ENCODE measurements around the gene CDK1.
"Not testable (repeated sequence)": the region's sequence is repeated elsewhere in the genome, so short reads cannot be mapped to it uniquely, and the experiment has no call there.

Gene CDK1

DNA sequence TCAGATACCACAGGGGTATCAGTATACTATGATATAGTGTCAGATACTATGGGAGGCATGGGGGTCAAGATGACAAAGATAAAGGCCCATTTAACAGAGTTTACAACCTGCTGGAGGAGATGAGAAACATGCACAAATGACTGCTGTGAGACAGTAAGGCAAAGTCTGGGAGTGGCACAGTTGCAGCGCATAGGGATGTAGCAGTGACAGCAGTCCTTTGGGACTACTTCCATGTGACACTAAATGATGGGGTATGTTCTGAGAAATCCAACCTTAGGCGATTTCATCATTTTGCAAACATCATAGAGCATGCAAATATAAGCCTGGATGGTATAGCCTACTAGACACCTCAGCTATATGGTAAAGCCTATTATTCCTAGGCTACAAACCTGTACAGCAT, 56.8 kb downstream of the CDK1 start:
- Histone ChIP-seq H3K9me3 (ENCODE audit: insufficient read depth, low read length) (no peaks in the 10 kb centered on the region), H3K4me3 (ENCODE audit: low read length) (no peak overlapping the region), H2AFZ (ENCODE audit: low read depth, low read length) (no peak overlapping the region), H3K27me3 (ENCODE audit: low read depth, low read length) (no peaks in the 10 kb centered on the region), H3K27ac (ENCODE audit: low read length) (no peak overlapping the region), H3K36me3 (replicated peaks; ENCODE audit: low read depth, low read length) (no peaks in the 10 kb centered on the region), H3K79me2 (ENCODE audit: low read length) (no peaks in the 10 kb centered on the region), H4K20me1 (ENCODE audit: insufficient read depth, low read length) (no peaks in the 10 kb centered on the region), H3K4me2 (ENCODE audit: low read length) (no peak overlapping the region), H3K4me1 (ENCODE audit: low read length) (no peaks in the 10 kb centered on the region), H3K9ac (ENCODE audit: low read length) (no peak overlapping the region)
- TF ChIP-seq, protein P1, sequence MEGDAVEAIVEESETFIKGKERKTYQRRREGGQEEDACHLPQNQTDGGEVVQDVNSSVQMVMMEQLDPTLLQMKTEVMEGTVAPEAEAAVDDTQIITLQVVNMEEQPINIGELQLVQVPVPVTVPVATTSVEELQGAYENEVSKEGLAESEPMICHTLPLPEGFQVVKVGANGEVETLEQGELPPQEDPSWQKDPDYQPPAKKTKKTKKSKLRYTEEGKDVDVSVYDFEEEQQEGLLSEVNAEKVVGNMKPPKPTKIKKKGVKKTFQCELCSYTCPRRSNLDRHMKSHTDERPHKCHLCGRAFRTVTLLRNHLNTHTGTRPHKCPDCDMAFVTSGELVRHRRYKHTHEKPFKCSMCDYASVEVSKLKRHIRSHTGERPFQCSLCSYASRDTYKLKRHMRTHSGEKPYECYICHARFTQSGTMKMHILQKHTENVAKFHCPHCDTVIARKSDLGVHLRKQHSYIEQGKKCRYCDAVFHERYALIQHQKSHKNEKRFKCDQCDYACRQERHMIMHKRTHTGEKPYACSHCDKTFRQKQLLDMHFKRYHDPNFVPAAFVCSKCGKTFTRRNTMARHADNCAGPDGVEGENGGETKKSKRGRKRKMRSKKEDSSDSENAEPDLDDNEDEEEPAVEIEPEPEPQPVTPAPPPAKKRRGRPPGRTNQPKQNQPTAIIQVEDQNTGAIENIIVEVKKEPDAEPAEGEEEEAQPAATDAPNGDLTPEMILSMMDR (IDR thresholded peaks at IDR 0.05; ENCODE audit: low read depth, low read length), result no peak
- no peak for TF ChIP-seq EZH2phosphoT487 (IDR thresholded peaks at IDR 0.05; ENCODE audit: low read depth)

DNA sequence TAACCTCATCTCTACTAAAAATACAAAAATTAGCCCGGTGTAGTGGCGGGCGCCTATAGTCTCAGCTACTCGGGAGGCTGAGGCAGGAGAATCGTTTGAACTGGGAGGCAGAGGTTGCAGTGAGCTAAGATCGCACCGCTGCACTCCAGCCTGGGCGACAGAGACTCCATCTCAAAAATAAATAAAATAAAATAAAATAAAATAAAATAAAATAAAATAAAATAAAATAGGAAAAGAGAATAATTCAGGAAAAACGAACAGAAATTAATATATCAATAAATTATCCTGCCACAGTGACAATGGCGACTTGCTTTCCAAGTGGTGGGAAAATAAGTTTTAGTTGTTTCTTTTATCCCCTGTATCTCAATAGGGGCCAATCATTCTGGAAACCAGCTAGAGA, 62.9 kb downstream of the CDK1 start:
- H3K36me3 ChIP-seq (replicated peaks; ENCODE audit: low read depth, low read length); H3K27ac ChIP-seq (ENCODE audit: low read length); H3K4me1 ChIP-seq (ENCODE audit: low read length); H3K4me2 ChIP-seq (ENCODE audit: low read length); H3K79me2 ChIP-seq (ENCODE audit: low read length); H3K9me3 ChIP-seq (ENCODE audit: insufficient read depth, low read length); H3K27me3 ChIP-seq (ENCODE audit: low read depth, low read length); H3K9ac ChIP-seq (ENCODE audit: low read length); H4K20me1 ChIP-seq (ENCODE audit: insufficient read depth, low read length); H3K4me3 ChIP-seq (ENCODE audit: low read length); H2AFZ ChIP-seq (ENCODE audit: low read depth, low read length): not testable (repeated sequence)

DNA sequence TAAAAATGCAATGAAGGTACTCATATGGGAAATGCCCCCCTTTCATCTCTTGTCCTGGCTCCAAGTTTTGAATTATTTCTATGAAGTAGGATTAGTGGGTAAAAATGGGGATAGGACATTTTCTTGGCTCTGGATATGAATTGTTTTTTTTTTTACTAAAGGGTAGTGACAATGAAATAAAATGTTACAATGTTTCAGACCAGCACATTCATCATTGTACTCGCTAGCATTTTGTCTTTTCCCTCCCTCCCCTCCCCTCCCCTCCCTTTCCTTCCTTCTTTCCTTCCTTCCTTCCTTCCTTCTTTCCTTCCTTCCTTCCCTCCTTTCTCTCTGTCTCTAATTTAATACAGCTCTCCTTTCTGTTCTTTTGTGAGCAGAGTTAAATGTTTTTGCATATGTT, 64.4 kb downstream of the CDK1 start:
- Histone ChIP-seq H3K36me3 (replicated peaks; ENCODE audit: low read depth, low read length) (no peaks in the 10 kb centered on the region), H2AFZ (ENCODE audit: low read depth, low read length) (no peak overlapping the region), H3K4me1 (ENCODE audit: low read length) (no peaks in the 10 kb centered on the region), H3K9ac (ENCODE audit: low read length) (no peak overlapping the region), H3K79me2 (ENCODE audit: low read length) (no peaks in the 10 kb centered on the region), H3K27ac (ENCODE audit: low read length) (no peak overlapping the region), H3K4me2 (ENCODE audit: low read length) (no peak overlapping the region), H3K4me3 (ENCODE audit: low read length) (no peak overlapping the region), H3K9me3 (ENCODE audit: insufficient read depth, low read length) (no peaks in the 10 kb centered on the region), H4K20me1 (ENCODE audit: insufficient read depth, low read length) (no peaks in the 10 kb centered on the region), H3K27me3 (ENCODE audit: low read depth, low read length) (no peaks in the 10 kb centered on the region)
- TF ChIP-seq EZH2phosphoT487 (IDR thresholded peaks at IDR 0.05; ENCODE audit: low read depth), result no peak
- TF ChIP-seq, protein P1 (IDR thresholded peaks at IDR 0.05; ENCODE audit: low read depth, low read length), result no peak
